HCT116 (cell line): ENCODE measurements around the gene SLBP. TPM values are rescaled to one million over a fixed set of nuclear protein-coding genes. Genes with fewer than 3 reads are reported as not detected.

ENCODE experiments used
- ATAC-seq: fragments of 200-7000 bp; cut with Tn5 transposase; 2 replicates; pipeline ENCODE4 v1.9.1; 2020; ENCODE audit warnings: mild to moderate bottlenecking, moderate library complexity
- BruUV-seq: library from RNA; stranded (reverse); fragments of 400-500 nt; replicated peaks from 2 replicates; lab custom pipeline; 2021; lab: Mats Ljungman, UMichigan
- CTCF ChIA-PET: fragments of 300-600 bp; sonication (Branson Sonifier 250); formaldehyde crosslinking; loops from one replicate; lab custom pipeline; 2021; ENCODE audit warnings: antibody characterized with exemption; lab: Charles Lee
- POLR2A ChIA-PET: fragments of 300-600, 350-600 bp; sonication (Branson Sonifier 250); formaldehyde crosslinking; loops from one replicate; lab custom pipeline; 2021; ENCODE audit warnings: antibody characterized with exemption; lab: Charles Lee
- RAD21 ChIA-PET, 2 experiments: fragments of 300-600 bp; sonication (Branson Sonifier 250); formaldehyde crosslinking; loops; one replicate each; lab custom pipeline; 2023; ENCODE audit warnings: low total read pairs in 2 of 2; ENCODE audit not compliant: uncharacterized antibody in 2 of 2, unreplicated experiment in 2 of 2, low non-redundant PET in 1 of 2; lab: Charles Lee
- DNase-seq: peaks from one replicate; pipeline ENCODE4 v3.0.0-alpha.2; 2010; ENCODE audit warnings: low read depth, low spot score
- H2AFZ ChIP-seq: fragments of 200-600 bp; shearing (Covaris generic), sonication (generic); 2 replicates; pipeline ENCODE4 v1.6.1; 2017; ENCODE audit warnings: low read depth, mixed run types, mixed read lengths, antibody characterized with exemption, low read length; ENCODE audit not compliant: poor library complexity, severe bottlenecking
- H3K27ac ChIP-seq: 2 replicates; pipeline ENCODE4 v1.5.1; 2012; ENCODE audit warnings: low read depth, low read length
- H3K27me3 ChIP-seq: fragments of 200-600 bp; sonication (generic); 2 replicates; pipeline ENCODE4 v1.6.1; 2016; ENCODE audit warnings: mixed run types, low read length, mixed read lengths; ENCODE audit not compliant: insufficient read depth
- H3K36me3 ChIP-seq, 2 experiments: fragments of 200-500 bp in 1 of 2; fragments of 200-600 bp in 1 of 2; sonication (Bioruptor generic) in 1 of 2; sonication (generic) in 1 of 2; 2 replicates each; pipeline versions ENCODE4 v1.5.1 to v1.6.1; 2014 to 2016; ENCODE audit warnings: low read length in 2 of 2, inconsistent platforms in 1 of 2, mixed read lengths in 1 of 2, mixed run types in 1 of 2; ENCODE audit not compliant: insufficient read depth in 2 of 2, control insufficient read depth in 1 of 2
- H3K4me1 ChIP-seq, 2 experiments: fragments of 200-600 bp in 1 of 2; sonication (generic) in 1 of 2; 2 replicates each; pipeline versions ENCODE4 v1.5.1 to v1.6.1; 2012 to 2017; ENCODE audit warnings: low read length in 2 of 2, inconsistent platforms in 1 of 2, mild to moderate bottlenecking in 1 of 2, mixed read lengths in 1 of 2, mixed run types in 1 of 2, moderate library complexity in 1 of 2; ENCODE audit not compliant: insufficient read depth in 2 of 2, control insufficient read depth in 1 of 2
- H3K4me2 ChIP-seq: fragments of 200-600 bp; sonication (generic); 2 replicates; pipeline ENCODE4 v1.6.1; 2017; ENCODE audit warnings: mixed run types, low read length, mixed read lengths
- H3K4me3 ChIP-seq, 2 experiments: fragments of 200-600 bp in 1 of 2; sonication (generic) in 1 of 2; replicated peaks in 1 of 2; 2 replicates each; pipeline ENCODE4 v1.5.1; 2011 to 2016; ENCODE audit warnings: low read length in 2 of 2, control low read depth in 1 of 2, low read depth in 1 of 2, mild to moderate bottlenecking in 1 of 2, mixed read lengths in 1 of 2, mixed run types in 1 of 2
- H3K79me2 ChIP-seq: fragments of 200-600 bp; sonication (generic); 2 replicates; pipeline ENCODE4 v1.6.1; 2017; ENCODE audit warnings: mild to moderate bottlenecking, mixed run types, low read length, moderate library complexity, mixed read lengths; ENCODE audit not compliant: insufficient read depth
- H3K9ac ChIP-seq: fragments of 200-600 bp; sonication (generic); 2 replicates; pipeline ENCODE4 v1.6.1; 2016; ENCODE audit warnings: low read length, mixed read lengths
- H3K9me2 ChIP-seq: fragments of 200-600 bp; sonication (generic), shearing (Covaris generic); 2 replicates; pipeline ENCODE4 v1.6.1; 2017; ENCODE audit warnings: mixed run types, mild to moderate bottlenecking, moderate library complexity; ENCODE audit not compliant: insufficient read depth
- H3K9me3 ChIP-seq, 2 experiments: fragments of 200-500 bp in 1 of 2; fragments of 200-600 bp in 1 of 2; sonication (Bioruptor generic) in 1 of 2; sonication (generic) in 1 of 2; 2 replicates each; pipeline ENCODE4 v1.6.1; 2014 to 2017; ENCODE audit warnings: low read length in 2 of 2, mixed read lengths in 2 of 2, inconsistent platforms in 1 of 2, low read depth in 1 of 2, mild to moderate bottlenecking in 1 of 2, mixed run types in 1 of 2, moderate library complexity in 1 of 2; ENCODE audit not compliant: control insufficient read depth in 1 of 2, insufficient read depth in 1 of 2
- H4K20me1 ChIP-seq: fragments of 200-600 bp; sonication (generic), shearing (Covaris generic); 2 replicates; pipeline ENCODE4 v1.6.1; 2017; ENCODE audit warnings: mixed run types, mild to moderate bottlenecking, moderate library complexity; ENCODE audit not compliant: insufficient read depth
- CTCF ChIP-seq, 3 experiments: fragments of 200-600 bp in 1 of 3; sonication (generic) in 1 of 3; IDR thresholded peaks in 2 of 3; conservative IDR thresholded peaks in 1 of 3; 2 replicates each; pipeline ENCODE4 v1.5.1; 2012 to 2017; ENCODE audit warnings: low read depth in 2 of 3, low read length in 2 of 3, antibody characterized with exemption in 1 of 3, borderline replicate concordance in 1 of 3, control low read depth in 1 of 3, mild to moderate bottlenecking in 1 of 3, mixed read lengths in 1 of 3, mixed run types in 1 of 3, moderate library complexity in 1 of 3; ENCODE audit not compliant: insufficient read depth in 1 of 3
- EGR1 ChIP-seq: IDR thresholded peaks from 2 replicates; pipeline ENCODE4 v1.6.1; 2012; ENCODE audit warnings: low read depth
- MAX ChIP-seq: IDR thresholded peaks from 2 replicates; pipeline ENCODE4 v1.6.1; 2012
- POLR2AphosphoS5 ChIP-seq: IDR thresholded peaks from 2 replicates; pipeline ENCODE4 v1.6.1; 2011; ENCODE audit warnings: mild to moderate bottlenecking, low read depth, low read length, moderate library complexity
- RAD21 ChIP-seq: IDR thresholded peaks from 2 replicates; pipeline ENCODE4 v1.6.1; 2012; ENCODE audit warnings: low read depth, mild to moderate bottlenecking
- ZBTB33 ChIP-seq: IDR thresholded peaks from 2 replicates; pipeline ENCODE4 v1.6.1; 2011; ENCODE audit warnings: mild to moderate bottlenecking, low read length, moderate library complexity; ENCODE audit not compliant: insufficient replicate concordance; ENCODE audit errors: extremely low read depth
- intact Hi-C: fragments of 100-400 bp; cut with micrococcal nuclease; formaldehyde crosslinking; loops from 2 replicates; pipeline ENCODE4 v1.10.0; 2022
- total RNA-seq: library from RNA; stranded (reverse); gene quantifications from one replicate; pipeline ENCODE4 v1.2.1, GENCODE V29; 2021; ENCODE audit not compliant: unreplicated experiment

Gene SLBP
- total RNA-seq, 1 experiment from 2014 or later: 101 TPM

GRCh38 chr4:1661695-1662094 lies 50.4 kb downstream of the SLBP start:
- intact Hi-C loops: loop anchor here (1.0 kb wide), 1 partner anchor 68 kb away; no protein-coding TSS in a partner anchor
- ATAC-seq: peak; percentile 94
- no peak overlapping the region for H3K27ac ChIP-seq
- RAD21 ChIA-PET: interaction anchor here in 1 of 2 experiments (0.7 kb wide), 1 partner anchor 339 kb away, joined by 4 read pairs; no protein-coding TSS in a partner anchor
- DNase-seq: peak; percentile 48
- no peaks in the 10 kb centered on the region for H3K36me3 ChIP-seq
- peak overlapping the region; percentile 35 for H3K4me2 ChIP-seq
- H3K27me3 ChIP-seq: no peaks in the 10 kb centered on the region
- H3K9me2 ChIP-seq: no peaks in the 10 kb centered on the region
- peak in 2 of 3 experiments; percentile 56 to 57; a peak in 5 of 6 replicates for TF ChIP-seq CTCF (IDR thresholded peaks at IDR 0.05 in 2 of 3, conservative IDR thresholded peaks at IDR 0.05 in 1 of 3; ENCODE audit: borderline replicate concordance in 1 of 3, insufficient read depth in 1 of 3, low read depth in 2 of 3, low read length in 2 of 3)
- no peak for TF ChIP-seq POLR2AphosphoS5
- peak; percentile 78 for TF ChIP-seq RAD21
- TF ChIP-seq, all 23 proteins: peak for 2
- ChIA-PET CTCF (no interaction called here), POLR2A (no interaction called here)
- BruUV-seq: no TSS peak
- Histone ChIP-seq H3K9me3 (no peaks in the 10 kb centered on the region), H3K9ac (no peak overlapping the region), H2AFZ (no peak overlapping the region), H3K4me1 (peaks cover 12 to 19% of the 10 kb centered on the region in 2 experiments), H4K20me1 (no peaks in the 10 kb centered on the region), H3K4me3 (no peak overlapping the region), H3K79me2 (no peaks in the 10 kb centered on the region)

GRCh38 chr4:1660948-1661677 lies 51.0 kb downstream of the SLBP start:
- Histone ChIP-seq H4K20me1 (no peaks in the 10 kb centered on the region), H3K27me3 (no peaks in the 10 kb centered on the region), H3K4me3 (no peak overlapping the region), H3K27ac (no peak overlapping the region), H3K36me3 (no peaks in the 10 kb centered on the region), H3K4me1 (peaks cover 12 to 19% of the 10 kb centered on the region in 2 experiments), H3K4me2 (peak overlapping the region; percentile 35; the same call in 1 of the 2 replicates), H3K9ac (no peak overlapping the region), H3K9me3 (no peaks in the 10 kb centered on the region), H3K9me2 (no peaks in the 10 kb centered on the region), H3K79me2 (no peaks in the 10 kb centered on the region), H2AFZ (no peak overlapping the region)
- peak; percentile 15 for ATAC-seq
- RAD21 ChIA-PET: no interaction called here
- POLR2A ChIA-PET: no interaction called here
- no peak for DNase-seq
- TF ChIP-seq ZBTB33 (no peak), MAX (no peak), EGR1 (no peak)
- intact Hi-C loops: loop anchor here (1.0 kb wide), 1 partner anchor 68 kb away; no protein-coding TSS in a partner anchor
- BruUV-seq: no TSS peak
- CTCF ChIA-PET: no interaction called here
